HS-27A (cell line): Measurements from ENCODE around the gene C19orf47.
"Not testable (repeated sequence)": the region's sequence is repeated elsewhere in the genome, so short reads cannot be mapped to it uniquely, and the experiment has no call there.

Experiments used
- DNase-seq: peaks from one replicate; pipeline ENCODE4 v3.0.0-alpha.2; 2012; ENCODE audit warnings: low read depth, missing footprints

C19orf47 gene

DNA sequence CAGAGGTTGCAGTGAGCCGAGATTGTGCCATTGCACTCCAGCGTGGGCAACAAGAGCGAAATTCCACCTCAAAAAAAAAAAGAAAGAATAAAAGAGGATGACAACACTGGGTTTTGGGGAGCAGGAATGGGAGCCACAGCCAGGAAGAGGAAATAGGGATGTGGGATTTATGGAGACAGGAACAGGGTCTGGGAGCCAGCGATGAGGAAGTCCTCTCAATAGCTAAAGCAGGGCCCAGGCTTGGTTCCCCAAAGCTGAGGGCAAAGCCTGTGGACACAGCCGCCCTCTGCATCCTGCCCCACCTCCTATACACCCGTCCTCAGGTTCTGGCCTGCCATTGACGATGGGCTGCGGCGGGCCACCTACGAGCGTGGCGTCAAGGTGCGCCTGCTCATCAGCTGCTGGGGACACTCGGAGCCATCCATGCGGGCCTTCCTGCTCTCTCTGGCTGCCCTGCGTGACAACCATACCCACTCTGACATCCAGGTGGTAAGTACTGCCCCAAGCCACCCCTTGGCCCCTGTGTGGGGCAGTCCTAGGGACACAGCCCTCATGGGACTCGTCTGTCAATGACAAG is 28.2 kb upstream of the C19orf47 start:
- DNase-seq = no peak

DNA sequence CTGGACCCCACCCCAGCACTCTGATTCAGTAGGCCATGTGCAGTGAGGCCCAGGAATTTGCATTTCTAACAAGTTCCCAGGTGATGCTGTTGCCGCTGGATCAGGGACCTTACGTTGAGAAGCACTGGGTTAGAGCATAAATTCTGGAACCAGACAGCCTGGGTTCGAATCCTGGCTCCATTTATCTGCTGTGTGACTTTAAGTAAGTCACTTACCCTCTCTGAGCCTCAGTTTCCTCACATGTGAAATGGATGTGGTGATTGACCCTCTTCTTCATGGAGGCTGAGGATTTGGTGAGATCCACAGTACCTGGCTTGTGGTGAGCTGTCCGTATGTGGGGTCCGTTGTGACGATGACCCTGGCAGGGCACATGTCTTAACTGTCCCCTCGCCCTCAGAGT is 25.9 kb upstream of the C19orf47 start:
- DNase-seq = no peak

DNA sequence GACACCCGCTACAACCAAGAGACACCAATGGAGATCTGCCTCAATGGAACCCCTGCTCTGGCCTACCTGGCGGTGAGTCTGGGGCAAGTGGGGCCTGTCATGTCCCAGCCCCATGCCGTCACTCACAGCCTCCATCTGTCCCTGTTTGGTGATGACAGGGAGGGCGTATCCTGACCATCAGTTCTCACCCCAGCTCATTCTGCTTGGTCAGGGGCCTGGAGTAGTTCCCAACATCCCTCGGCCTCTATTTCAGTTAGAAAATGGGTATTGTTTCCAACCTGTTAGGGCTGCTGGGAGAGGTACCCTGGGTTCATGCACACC is 23.6 kb upstream of the C19orf47 start:
- DNase-seq = no peak

DNA sequence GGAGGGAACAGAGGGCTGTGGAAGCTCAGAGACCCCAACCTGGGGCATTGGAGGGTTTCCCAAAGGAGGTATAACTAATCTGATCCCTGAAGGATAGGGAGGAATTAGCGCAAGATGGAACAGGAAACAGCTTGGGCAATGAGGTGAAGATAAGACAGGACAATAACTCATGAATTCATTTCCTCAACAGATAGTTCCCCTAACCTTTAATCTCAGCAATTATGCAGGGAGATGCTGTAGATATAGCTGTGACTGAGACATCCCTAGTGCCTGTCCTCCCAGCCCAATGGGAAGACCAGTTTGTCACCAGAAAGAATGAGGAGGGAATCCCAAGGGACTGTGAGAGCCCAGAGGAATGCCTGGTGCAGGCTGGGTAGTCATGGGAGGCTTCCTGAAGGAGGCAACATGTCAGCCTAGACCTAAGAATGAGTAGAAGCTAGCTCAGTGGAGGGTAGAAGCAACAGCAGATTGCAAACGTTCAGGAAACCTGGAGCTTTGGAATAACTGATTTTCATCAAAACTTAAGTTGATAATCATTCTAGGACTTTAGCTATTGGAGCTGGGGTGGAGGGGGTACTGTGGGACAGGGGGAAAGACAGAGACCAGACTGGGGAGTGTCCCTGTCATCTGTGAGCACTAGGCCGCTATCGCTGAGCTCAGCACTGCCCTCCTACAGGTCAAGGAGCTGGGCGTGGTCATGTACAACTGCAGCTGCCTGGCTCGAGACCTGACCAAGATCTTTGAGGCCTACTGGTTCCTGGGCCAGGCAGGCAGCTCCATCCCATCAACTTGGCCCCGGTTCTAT is 23.0 kb upstream of the C19orf47 start:
- DNase-seq = no peak

DNA sequence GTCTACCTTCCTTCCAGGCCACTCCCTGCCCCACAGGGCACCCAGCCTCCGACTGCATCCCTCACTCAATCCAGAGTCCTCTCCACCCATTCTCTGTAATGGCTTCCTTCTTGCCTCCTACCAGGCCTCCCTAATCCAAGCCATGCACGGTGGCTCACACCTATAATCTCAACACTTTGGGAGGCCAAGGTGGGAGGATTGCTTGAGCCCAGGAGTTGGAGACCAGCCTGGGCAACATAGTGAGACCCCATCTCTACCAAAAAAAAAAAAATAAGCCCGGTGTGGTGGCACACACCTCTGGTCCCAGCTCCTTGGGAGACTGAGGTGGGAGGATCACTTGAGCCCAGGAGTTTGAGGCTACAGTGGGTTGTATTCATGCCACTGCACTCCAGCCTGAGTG is 22.1 kb upstream of the C19orf47 start:
- DNase-seq = not testable (repeated sequence)

DNA sequence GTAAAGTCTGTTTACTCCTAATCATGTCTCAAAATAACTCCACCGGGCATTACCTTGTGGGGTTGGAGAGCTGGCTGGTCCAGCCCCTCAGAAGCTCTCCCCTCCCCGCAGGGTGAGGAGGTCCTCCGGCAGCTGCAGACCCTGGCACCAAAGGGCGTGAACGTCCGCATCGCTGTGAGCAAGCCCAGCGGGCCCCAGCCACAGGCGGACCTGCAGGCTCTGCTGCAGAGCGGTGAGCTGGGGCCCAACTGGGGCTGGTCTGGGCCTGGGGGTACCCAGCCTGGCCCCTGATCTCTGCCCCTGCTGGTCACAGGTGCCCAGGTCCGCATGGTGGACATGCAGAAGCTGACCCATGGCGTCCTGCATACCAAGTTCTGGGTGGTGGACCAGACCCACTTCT is 21.6 kb upstream of the C19orf47 start:
- DNase-seq = no peak

DNA sequence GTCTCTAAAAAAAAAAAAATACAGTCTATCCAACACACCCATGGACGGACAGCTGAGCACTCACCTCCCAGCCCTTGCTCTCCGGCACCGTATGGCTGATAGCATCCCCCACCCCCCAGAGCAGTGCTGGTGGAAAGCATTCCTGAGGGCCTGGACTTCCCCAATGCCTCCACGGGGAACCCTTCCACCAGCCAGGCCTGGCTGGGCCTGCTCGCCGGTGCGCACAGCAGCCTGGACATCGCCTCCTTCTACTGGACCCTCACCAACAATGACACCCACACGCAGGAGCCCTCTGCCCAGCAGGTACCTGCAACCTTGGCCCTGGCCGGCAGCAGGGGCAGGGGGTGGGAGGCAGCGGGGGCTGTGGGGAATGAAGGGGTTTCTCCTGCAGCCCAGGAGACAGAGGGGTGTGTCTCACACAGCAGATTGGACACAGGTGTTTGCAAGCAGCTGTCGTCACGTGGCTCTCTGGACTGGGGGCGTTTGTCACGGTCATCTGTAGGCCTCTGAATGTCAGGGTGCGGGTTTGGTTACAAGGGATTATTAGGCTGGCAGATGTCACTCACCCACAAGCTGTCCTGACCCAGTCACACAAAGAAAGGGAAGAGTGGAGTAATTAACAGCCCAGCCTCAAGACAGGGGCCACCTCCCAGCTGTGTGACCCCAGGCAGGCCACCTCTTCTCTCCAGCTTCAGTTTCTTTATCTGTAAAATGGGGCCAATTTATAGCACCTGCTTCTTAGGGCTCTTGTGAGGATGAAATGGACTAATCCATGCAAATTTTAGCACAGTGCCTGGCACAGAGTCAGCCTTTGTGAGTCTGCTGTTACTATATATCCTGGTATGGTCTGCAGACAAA is 19.6 kb upstream of the C19orf47 start:
- DNase-seq = no peak

DNA sequence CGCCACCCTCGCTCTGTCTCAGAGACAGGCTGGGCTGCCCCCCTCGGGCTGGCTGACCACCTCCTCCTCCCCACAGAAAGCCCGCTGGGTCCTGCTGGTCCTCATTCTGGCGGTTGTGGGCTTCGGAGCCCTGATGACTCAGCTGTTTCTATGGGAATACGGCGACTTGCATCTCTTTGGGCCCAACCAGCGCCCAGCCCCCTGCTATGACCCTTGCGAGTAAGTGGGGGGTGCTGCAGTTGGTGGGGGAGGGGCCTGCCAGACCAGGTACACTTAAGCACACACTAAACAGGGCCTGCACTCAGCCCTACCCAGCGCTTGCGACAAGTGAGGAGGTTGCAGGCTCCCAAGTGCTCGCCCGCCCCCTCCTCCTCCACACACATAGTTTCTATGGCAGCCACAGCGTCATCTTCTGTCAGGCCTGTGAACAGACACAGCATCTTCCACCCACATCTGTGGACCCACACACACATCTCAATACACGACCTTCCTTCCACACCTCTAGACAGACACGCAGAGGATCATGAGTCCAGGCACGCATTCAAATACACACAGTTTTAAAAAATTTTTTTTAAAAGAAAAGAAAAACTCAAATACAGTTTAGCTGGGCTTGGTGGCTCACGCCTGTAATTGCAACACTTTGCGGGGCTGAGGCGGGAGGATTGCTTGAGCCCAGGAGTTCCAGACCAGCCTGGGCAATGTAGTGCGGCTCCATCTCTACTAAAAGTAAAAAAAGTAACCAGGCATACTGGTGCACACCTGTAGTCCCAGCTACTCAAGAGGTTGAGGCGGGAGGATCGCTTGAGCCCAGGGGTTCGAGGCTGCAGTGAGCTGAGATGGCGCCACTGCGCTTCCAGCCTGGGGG is 18.7 kb upstream of the C19orf47 start:
- no peak for DNase-seq

DNA sequence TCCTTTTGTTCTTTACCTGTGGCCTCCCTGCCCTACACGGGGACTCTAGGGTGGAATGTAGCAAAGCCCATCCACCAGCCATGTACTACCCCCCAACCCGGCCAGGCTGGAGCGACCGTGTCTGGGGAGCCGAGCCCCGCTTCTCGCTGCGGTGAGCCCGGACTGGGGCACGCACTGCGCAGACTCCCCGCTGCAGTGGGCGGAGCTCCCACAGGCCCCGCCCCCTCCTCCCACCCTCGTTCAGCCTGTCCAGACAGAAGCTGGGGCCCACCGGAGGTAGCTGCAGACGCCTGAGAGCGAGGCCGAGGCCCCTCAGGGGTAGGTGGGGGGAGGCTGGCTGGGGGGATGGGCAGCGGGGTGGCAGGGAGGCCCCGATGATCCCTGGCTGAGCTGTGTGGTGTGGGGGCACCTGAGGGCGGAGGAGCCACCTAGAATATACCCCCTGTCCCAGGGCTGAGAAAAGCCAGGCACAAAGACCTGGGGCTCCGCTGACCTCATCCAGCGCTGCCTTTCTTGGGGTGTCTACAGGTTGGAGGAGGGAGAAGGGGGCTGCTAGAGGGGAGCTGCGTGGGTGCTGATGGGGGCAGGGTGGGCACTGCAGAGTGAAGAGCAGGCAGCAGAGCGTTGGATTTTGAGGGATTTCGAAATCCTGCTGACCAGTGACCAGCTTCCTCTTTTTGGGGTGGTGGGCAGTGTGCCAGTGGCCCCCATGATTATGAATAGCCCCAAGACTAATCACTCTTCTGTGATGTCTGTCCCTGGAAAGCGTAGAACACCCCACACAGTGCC is 17.6 kb upstream of the C19orf47 start:
- DNase-seq = no peak

DNA sequence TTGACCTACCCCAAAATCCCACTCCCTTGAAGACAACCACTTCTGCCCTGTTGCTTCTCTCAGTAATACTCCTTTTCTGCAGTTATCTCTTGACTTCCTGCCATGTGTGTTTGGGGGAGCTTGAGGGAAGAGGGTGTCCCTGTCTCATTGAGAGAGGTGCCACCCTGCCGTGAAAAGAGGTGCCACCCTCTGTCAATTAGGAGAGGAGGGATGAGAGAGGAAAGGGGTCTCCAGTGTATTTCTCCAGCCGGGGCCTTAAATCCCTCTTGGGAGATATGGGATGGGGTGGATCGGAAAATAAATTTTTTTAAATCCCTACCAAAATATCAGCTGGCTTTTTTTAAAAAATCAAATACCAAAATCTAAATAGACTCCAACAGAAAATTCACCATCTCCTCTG is 16.8 kb upstream of the C19orf47 start:
- DNase-seq = no peak

DNA sequence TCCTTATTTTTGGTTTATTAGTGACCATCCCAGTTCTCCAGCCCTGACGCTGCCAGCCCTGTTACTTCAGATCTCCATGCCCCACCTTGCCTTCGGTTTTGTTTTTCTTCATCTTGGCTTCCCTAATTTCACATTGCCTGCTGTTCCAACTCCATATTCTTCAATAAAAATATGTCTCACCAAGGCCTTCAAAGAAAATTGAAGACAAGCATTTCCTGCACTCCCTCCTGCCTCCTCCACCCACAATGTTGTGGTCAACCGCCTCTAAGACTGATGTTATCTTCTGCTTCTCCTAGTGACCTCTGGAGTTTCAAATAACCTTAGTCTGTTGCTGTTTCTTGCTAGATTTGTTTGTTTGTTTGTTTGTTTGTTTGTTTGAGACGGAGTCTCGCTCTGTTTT is 14.9 kb upstream of the C19orf47 start:
- DNase-seq = no peak

DNA sequence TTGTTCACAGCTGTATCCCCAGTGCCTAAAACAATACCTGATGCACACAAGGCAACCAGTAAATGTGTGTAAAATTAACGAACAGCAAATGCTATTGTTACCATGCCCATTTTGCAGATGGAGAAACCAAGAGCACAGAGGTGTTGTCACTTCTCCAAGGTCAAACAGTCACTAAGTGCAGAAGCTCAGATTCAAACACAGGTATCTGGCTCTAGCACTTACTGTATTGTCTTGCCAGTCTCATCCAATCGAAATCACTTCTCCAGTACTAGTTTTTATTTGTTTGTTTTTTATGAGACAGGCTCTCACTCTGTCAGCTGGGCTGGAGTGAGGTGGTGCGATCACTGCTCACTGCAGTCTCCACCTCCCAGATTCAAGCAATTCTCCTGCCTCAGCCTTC is 14.0 kb upstream of the C19orf47 start:
- DNase-seq = no peak

DNA sequence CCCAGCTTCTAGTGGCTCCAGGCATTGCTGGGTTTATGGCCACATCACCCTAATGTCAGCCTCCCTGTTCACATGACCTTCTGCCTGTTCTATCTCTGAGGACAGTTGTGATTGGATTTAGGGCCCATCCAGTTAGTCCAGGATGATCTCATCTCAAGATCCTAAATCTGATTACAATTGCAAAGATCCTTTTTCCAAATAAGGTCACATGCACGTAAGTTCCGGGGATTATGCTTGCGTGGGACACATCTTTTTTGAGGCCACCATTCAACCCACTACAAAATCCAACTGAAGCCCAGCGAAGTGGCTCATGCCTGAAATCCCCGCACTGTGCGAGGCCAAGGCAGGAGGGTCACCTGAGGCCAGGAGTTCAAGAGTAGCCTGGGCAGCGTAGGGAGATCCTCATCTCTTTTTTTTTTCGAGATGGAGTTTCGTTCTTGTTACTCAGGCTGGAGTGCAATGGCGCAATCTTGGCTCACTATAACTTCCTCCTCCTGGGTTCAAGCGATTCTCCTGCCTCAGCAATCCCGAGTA is 12.6 kb upstream of the C19orf47 start:
- no peak for DNase-seq

DNA sequence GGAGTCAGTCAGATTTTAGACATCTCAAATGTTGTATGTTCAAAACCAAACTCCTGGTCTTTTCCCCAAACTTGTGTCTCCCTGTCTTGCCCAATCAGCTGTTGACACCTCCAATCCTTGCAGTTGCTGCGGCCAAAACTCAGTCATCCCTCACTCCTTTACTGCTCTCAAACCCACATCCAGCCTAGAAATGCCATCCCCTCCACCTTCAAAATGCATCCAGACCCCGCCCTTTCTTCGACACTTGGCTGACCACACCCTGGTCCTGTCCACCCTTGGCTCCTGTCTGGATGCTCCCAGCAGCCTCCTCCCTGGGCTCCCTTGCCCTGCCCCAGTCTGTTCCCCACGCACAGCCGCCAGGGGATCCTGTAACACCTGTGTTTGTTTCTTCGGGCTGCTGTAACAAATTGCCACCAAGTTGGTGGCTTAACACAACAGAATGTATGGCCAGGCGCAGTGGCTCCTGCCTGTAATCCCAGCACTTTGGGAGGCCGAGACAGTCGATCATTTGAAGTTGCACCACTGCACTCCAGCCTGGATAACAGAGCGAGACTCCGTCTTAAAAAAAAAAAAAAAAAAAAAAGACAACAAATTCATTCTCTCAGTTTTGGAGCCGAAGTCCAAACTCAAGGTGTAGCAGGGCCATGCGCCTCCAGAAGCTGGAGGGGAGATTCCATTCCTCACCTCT is 12.0 kb upstream of the C19orf47 start:
- DNase-seq = no peak

DNA sequence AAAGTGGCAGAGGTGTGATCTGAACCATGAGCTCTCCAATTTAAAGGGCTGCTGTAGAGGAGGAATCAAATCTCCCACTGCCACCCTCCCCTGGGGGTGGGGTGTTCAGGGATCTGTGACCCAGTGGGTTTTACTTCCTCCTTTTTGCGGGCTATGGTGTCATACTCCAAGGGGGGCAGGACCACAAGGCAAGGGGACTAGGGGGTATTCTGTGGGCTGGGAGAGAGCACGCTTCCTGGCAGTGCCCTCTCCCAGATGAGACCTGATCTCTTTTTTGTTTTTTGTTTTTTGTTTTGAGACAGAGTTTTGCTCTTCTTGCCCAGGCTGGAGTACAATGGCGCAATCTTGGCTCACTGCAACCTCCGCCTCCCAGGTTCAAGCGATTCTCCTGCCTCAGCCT is 10.6 kb upstream of the C19orf47 start:
- DNase-seq = no peak

DNA sequence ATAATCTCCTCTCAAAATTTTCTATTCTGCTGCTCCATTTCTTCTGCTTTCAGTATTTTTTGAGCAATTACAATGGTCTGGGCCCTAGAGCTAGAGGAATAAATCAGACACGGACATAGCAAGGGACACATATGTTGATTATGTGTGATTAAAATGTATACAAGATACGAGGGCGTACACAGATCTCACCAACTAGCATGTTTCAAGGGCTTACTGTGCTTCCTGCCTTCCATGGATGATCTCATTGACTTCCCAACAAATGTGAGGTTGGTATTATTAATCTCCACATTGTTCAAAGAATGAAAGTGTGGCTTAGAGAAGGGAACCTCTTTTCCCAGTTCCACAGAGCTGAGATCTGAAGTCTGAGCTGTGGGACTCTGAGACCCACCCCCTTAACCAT is 9.4 kb upstream of the C19orf47 start:
- DNase-seq = no peak

DNA sequence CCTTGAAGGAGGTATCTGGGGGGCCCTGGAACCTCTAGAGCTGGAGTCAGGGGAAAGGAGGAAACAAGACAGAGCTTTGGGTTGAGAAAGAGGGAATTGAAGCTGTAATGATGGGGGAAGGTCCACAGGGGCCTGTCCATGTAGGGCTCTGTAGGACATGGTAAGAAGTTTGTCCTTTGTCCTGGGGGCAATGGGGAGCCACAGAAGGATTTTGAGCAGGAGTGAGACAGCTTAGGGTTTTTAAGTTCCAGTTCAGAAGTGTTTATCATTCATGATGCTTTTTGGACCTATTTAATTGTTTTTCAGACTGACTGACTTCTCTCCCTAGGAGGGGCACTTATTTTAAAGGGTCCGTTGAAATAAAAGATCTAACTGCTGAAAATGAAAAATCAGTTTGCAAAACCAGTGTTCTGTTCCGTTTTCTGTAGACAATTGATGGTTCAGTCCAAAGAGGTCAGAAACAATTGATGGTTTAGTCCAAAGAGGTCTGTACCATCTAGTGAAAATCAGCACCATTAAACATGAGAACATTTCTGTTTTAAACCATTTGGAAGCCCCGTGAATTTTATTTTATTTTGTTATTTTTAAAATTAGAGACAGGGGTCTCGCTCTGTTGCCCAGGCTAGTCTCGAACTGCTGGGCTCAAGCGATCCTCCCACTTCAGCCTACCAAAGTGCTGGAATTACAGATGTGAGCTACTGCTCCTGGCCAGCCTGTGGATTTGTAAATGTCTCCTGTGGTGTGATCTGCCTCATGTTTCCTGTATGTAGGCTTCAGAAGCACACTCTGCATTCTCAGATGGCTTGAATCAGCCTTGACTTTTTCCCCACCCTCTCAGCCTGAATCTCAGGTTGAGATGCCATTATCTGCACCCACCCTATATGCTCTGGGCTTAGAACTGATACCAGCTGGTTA is 8.7 kb upstream of the C19orf47 start:
- no peak for DNase-seq

DNA sequence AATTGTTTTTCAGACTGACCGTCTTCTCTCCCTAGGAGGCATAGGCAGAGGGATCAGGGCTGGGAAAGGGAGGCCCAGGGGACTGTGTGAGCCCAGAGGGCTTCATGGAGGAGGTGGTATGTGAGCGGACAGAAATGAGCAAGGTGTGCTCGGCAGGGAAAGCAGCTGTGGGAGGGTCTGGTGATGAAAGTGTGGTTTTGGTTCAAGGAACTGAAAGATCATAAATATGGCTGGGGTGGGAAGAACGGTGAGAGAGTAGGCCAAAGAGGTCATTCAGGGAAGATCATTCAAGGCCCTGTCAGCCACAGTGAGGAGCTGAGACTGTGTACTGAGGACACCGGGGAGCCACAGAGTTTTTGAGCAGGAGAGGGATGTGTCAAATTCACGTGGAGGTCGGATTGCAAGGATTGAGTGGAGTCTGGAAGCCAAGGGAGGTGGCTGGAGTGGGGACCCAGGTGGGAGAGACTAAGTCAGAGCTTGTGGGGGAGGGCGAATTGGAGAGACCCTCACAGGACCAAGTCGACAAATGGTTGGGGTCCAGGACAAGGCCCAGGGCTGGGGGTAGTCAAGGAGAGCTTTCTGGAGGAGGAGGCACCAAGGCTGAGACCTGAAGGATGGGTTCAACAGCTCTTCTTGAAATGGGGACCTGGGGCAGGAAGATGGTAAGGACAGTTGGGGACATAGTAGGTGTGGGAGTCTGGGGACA is 7.9 kb upstream of the C19orf47 start:
- no peak for DNase-seq
